ENCODE measurements around the gene CCDC124.

The CCDC124 gene

GRCh38 chr19:17989425-17990094 lies 56.7 kb downstream of the CCDC124 start:
- DNase-seq: no peak

GRCh38 chr19:17993076-17993813 lies 60.4 kb downstream of the CCDC124 start:
- DNase-seq: no peak

All from activated CD8-positive, alpha-beta memory T cell treated with anti-CD3 and anti-CD28 coated beads, Interleukin-2, amount 50 U/mL, for 4 hours (primary cell).